ENCODE results near the gene SPPL3. TPM values are rescaled to one million over a fixed set of nuclear protein-coding genes. Genes with fewer than 3 reads are reported as not detected.

The SPPL3 gene
- total and polyA plus RNA-seq, 4 donors = 7.4 to 12.6 (median 8.7) TPM

GRCh38 chr12:120886199-120887018 is 17.7 kb downstream of the SPPL3 start:
- no peaks in the 10 kb centered on the region for H3K9me3 ChIP-seq (ENCODE audit: control insufficient read depth in 4 of 4, low read length in 3 of 4)
- no peaks in the 10 kb centered on the region for H3K27me3 ChIP-seq (ENCODE audit: control insufficient read depth in 4 of 4, insufficient read depth in 4 of 4, low read length in 3 of 4)
- no peak overlapping the region for H3K27ac ChIP-seq (ENCODE audit: low read depth in 1 of 2, low read length in 2 of 2)
- TF ChIP-seq NR2F2 (IDR thresholded peaks at IDR 0.05) = no peak
- TF ChIP-seq JUND (IDR thresholded peaks at IDR 0.05) = no peak
- DNase-seq (ENCODE audit: low spot score) = no peak
- H3K4me1 ChIP-seq (ENCODE audit: control insufficient read depth in 4 of 4, insufficient read depth in 4 of 4, low read length in 3 of 4) = peaks cover 0 to 8% (median 0%) of the 10 kb centered on the region in 4 donors
- H3K4me3 ChIP-seq (ENCODE audit: low read depth in 1 of 3, low read length in 3 of 3) = no peak overlapping the region
- WGBS = 86% methylated on average over 4 of the region's 4 CpGs
- no peaks in the 10 kb centered on the region for H3K36me3 ChIP-seq (ENCODE audit: control insufficient read depth in 4 of 4, insufficient read depth in 3 of 4, low read depth in 1 of 4, low read length in 3 of 4)
- H3K9ac ChIP-seq (ENCODE audit: low read depth in 1 of 2, low read length in 2 of 2) = no peak overlapping the region

DNA sequence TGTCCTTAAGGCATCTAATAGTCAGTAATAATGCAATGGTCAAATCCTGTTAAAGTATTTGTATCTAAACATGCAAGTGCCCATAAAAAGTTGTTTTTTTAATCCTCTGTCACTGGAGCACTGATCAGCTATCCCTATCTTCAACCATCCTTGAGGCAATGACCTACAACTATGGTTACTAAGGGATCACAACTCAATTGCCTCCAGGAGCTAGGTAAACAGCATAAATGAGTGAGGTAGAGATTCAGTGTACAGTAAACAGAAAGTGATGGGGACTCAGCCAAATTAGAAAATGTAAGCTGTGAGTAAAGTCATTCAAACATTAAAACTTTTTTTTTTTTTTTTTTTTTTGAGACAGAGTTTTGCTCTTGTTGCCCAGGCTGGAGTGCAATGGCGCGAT is 18.6 kb downstream of the SPPL3 start:
- H3K36me3 ChIP-seq (ENCODE audit: control insufficient read depth in 4 of 4, insufficient read depth in 3 of 4, low read depth in 1 of 4, low read length in 3 of 4) = no peaks in the 10 kb centered on the region
- DNase-seq (ENCODE audit: low spot score) = no peak
- H3K9ac ChIP-seq (ENCODE audit: low read depth in 1 of 2, low read length in 2 of 2) = no peak overlapping the region
- 97% methylated on average over 2 of the region's 2 CpGs for WGBS
- H3K4me1 ChIP-seq (ENCODE audit: control insufficient read depth in 4 of 4, insufficient read depth in 4 of 4, low read length in 3 of 4) = peaks cover 0 to 2% (median 0%) of the 10 kb centered on the region in 4 donors
- H3K27me3 ChIP-seq (ENCODE audit: control insufficient read depth in 4 of 4, insufficient read depth in 4 of 4, low read length in 3 of 4) = no peaks in the 10 kb centered on the region
- no peak overlapping the region for H3K4me3 ChIP-seq (ENCODE audit: low read depth in 1 of 3, low read length in 3 of 3)
- H3K9me3 ChIP-seq (ENCODE audit: control insufficient read depth in 4 of 4, low read length in 3 of 4) = no peaks in the 10 kb centered on the region
- TF ChIP-seq, protein P1, sequence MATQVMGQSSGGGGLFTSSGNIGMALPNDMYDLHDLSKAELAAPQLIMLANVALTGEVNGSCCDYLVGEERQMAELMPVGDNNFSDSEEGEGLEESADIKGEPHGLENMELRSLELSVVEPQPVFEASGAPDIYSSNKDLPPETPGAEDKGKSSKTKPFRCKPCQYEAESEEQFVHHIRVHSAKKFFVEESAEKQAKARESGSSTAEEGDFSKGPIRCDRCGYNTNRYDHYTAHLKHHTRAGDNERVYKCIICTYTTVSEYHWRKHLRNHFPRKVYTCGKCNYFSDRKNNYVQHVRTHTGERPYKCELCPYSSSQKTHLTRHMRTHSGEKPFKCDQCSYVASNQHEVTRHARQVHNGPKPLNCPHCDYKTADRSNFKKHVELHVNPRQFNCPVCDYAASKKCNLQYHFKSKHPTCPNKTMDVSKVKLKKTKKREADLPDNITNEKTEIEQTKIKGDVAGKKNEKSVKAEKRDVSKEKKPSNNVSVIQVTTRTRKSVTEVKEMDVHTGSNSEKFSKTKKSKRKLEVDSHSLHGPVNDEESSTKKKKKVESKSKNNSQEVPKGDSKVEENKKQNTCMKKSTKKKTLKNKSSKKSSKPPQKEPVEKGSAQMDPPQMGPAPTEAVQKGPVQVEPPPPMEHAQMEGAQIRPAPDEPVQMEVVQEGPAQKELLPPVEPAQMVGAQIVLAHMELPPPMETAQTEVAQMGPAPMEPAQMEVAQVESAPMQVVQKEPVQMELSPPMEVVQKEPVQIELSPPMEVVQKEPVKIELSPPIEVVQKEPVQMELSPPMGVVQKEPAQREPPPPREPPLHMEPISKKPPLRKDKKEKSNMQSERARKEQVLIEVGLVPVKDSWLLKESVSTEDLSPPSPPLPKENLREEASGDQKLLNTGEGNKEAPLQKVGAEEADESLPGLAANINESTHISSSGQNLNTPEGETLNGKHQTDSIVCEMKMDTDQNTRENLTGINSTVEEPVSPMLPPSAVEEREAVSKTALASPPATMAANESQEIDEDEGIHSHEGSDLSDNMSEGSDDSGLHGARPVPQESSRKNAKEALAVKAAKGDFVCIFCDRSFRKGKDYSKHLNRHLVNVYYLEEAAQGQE (IDR thresholded peaks at IDR 0.05) = no peak
- TF ChIP-seq ATF3 (IDR thresholded peaks at IDR 0.05) (no peak), NR2F2 (IDR thresholded peaks at IDR 0.05) (no peak), FOXA2 (IDR thresholded peaks at IDR 0.05) (no peak), ZBTB33 (IDR thresholded peaks at IDR 0.05) (no peak), JUND (IDR thresholded peaks at IDR 0.05) (no peak), SP1 (IDR thresholded peaks at IDR 0.05) (no peak), RXRA (IDR thresholded peaks at IDR 0.05) (no peak), FOXA1 (IDR thresholded peaks at IDR 0.05) (no peak), CTCF (IDR thresholded peaks at IDR 0.05; ENCODE audit: low read depth, low read length, missing input control) (no peak), MAX (IDR thresholded peaks at IDR 0.05) (no peak), HNF4A (conservative IDR thresholded peaks at IDR 0.05) (no peak), YY1 (IDR thresholded peaks at IDR 0.05) (no peak), HNF4G (IDR thresholded peaks at IDR 0.05) (no peak), GABPA (IDR thresholded peaks at IDR 0.05 in 1 of 2, conservative IDR thresholded peaks at IDR 0.05 in 1 of 2) (no peak), TAF1 (conservative IDR thresholded peaks at IDR 0.05) (no peak), EGR1 (IDR thresholded peaks at IDR 0.05; ENCODE audit: low read depth in 2 of 2) (no peak)
- H3K27ac ChIP-seq (ENCODE audit: low read depth in 1 of 2, low read length in 2 of 2) = no peak overlapping the region

Measured in liver (tissue), 9 donors.